ENCODE results near the gene SLC39A10. TPM values are rescaled to one million over a fixed set of nuclear protein-coding genes. Genes with fewer than 3 reads are reported as not detected.

SLC39A10 gene
- total RNA-seq, 1 donor from 2014 or later = 29.4 TPM

GRCh38 chr2:195741191-195741590 lies 84.2 kb downstream of the SLC39A10 start:
- H3K9me3 ChIP-seq = no peaks in the 10 kb centered on the region
- DNase-seq (no peak), ATAC-seq (no peak)
- H3K4me3 ChIP-seq = no peak overlapping the region
- no peak overlapping the region for H3K27ac ChIP-seq
- intact Hi-C loops (cut with DNase I) = no loop called here
- TF ChIP-seq CTCF (IDR thresholded peaks at IDR 0.05) = no peak
- H3K4me1 ChIP-seq = no peaks in the 10 kb centered on the region
- H3K36me3 ChIP-seq = peaks cover 2% of the 10 kb centered on the region
- no peaks in the 10 kb centered on the region for H3K27me3 ChIP-seq

GRCh38 chr2:195756218-195756942 lies 99.4 kb downstream of the SLC39A10 start:
- no peak for ATAC-seq
- intact Hi-C loops (cut with DNase I) = no loop called here
- no peaks in the 10 kb centered on the region for H3K36me3 ChIP-seq
- H3K9me3 ChIP-seq = no peaks in the 10 kb centered on the region
- H3K4me1 ChIP-seq = no peaks in the 10 kb centered on the region
- H3K4me3 ChIP-seq = no peak overlapping the region
- TF ChIP-seq CTCF (IDR thresholded peaks at IDR 0.05) = no peak
- H3K27ac ChIP-seq = no peak overlapping the region
- DNase-seq = no peak
- no peaks in the 10 kb centered on the region for H3K27me3 ChIP-seq

GRCh38 chr2:195758846-195759245 lies 101.8 kb downstream of the SLC39A10 start:
- Histone ChIP-seq H3K27ac (no peak overlapping the region), H3K4me1 (no peaks in the 10 kb centered on the region), H3K4me3 (no peak overlapping the region), H3K36me3 (no peaks in the 10 kb centered on the region), H3K27me3 (no peaks in the 10 kb centered on the region), H3K9me3 (no peaks in the 10 kb centered on the region)
- no peak for DNase-seq
- intact Hi-C loops (cut with DNase I) = no loop called here
- no peak for ATAC-seq
- no peak for TF ChIP-seq CTCF (IDR thresholded peaks at IDR 0.05)

- intact Hi-C loops (cut with DNase I) = no loop called here
- Histone ChIP-seq H3K27ac (no peak overlapping the region), H3K4me3 (no peak overlapping the region), H3K27me3 (no peaks in the 10 kb centered on the region), H3K36me3 (no peaks in the 10 kb centered on the region), H3K9me3 (no peaks in the 10 kb centered on the region), H3K4me1 (no peaks in the 10 kb centered on the region)
- no peak for TF ChIP-seq CTCF (IDR thresholded peaks at IDR 0.05)
- no peak for DNase-seq
- ATAC-seq = no peak
Observed at GRCh38 chr2:195759877-195760276, 102.9 kb downstream of the SLC39A10 start.

GRCh38 chr2:195763866-195764265 lies 106.8 kb downstream of the SLC39A10 start:
- ATAC-seq = no peak

More at GRCh38 chr2:195763866-195764265, 106.8 kb downstream of the SLC39A10 start:
- no peak overlapping the region for H3K4me3 ChIP-seq
- TF ChIP-seq CTCF (IDR thresholded peaks at IDR 0.05) = no peak
- intact Hi-C loops (cut with DNase I) = no loop called here
- H3K27me3 ChIP-seq = no peaks in the 10 kb centered on the region
- H3K36me3 ChIP-seq = no peaks in the 10 kb centered on the region
- no peaks in the 10 kb centered on the region for H3K9me3 ChIP-seq
- no peak overlapping the region for H3K27ac ChIP-seq
- no peak for DNase-seq
- H3K4me1 ChIP-seq = no peaks in the 10 kb centered on the region
